NCI-H146 treated with DMSO at 0.1 percent for 48 hours (cell line): ENCODE measurements around the gene PPP1R3G.

Experiments
- DNase-seq: peaks from one replicate; lab custom pipeline; 2025; ENCODE audit not compliant: unreplicated experiment; lab: John Stamatoyannopoulos, UW

PPP1R3G gene

GRCh38 chr6:5093231-5094015 lies 8.3 kb downstream of the PPP1R3G start:
- no peak for DNase-seq

GRCh38 chr6:5094327-5094726 lies 9.2 kb downstream of the PPP1R3G start:
- DNase-seq: no peak

DNA sequence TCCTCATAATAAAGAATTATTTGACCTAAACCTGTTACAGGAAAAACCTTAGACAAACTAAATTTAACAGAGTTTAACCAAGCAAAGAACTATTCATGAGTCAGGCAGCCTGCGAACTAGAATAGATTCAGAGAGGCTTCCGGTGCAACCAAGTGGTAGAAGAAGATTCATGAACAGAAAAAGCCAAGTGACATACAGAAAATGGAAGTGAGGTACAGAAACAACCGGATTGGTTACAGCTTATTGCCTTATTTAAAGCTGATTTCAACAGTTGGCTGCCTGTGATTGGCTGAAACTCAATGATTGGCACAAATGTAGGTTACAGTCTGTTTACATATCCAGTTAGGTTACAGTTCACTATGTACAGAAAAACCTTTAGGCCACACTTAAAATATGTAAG lies 10.1 kb downstream of the PPP1R3G start:
- DNase-seq: no peak

GRCh38 chr6:5096482-5096881 lies 11.3 kb downstream of the PPP1R3G start:
- DNase-seq: no peak

DNA sequence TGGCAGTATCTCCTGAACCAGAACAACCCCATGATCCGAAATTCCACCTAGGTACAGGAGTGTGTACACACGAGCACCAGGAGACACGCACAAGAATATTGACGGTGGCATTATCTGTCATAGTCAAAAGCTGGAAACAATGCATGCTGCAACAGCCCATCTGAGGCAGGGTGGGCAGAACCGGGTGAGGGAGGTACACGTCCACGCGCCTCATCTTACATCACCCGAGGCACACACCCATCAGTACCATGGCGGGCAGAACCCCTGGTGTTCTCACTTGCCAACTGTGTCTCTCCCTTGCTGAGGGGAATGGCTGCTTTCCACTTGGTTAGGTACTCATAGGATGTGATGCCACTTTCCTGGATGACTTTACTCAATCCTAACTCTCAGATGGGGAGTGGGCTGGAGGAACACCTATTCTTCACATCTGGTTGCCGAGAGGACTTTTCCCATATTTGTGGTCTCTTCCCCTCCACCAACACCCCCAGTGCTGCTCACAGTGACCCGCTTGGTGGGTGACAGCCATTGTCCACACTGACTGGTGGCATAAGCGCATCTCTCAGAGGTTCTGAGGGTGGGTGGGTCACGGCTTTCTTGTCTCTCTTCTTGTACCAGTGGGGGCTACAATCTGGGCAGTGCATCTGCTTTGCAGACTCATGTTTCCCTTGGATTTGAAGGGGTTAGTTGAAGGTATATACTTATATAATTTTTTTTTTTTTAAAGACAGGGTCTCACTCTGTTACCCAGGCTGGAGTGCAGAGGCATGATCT lies 13.5 kb downstream of the PPP1R3G start:
- DNase-seq: no peak

DNA sequence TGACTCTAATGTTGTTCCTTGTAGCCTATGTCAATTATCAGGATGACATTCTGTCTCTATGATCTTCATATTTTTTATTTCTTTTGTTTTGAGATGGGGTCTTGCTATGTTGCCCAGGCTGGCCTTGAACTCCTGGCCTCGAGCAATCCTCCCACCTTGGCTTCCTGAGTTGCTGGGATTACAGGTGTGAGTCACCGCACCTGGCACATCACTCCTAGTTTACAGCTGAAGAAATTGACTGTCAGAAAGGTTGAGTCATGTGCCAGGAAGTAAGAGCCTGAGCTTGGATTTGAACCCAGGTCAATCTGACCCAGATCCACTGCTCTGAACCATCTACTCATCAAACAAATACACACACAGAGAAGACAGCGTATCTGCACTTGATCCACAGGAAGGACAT lies 14.4 kb downstream of the PPP1R3G start:
- DNase-seq: no peak

DNA sequence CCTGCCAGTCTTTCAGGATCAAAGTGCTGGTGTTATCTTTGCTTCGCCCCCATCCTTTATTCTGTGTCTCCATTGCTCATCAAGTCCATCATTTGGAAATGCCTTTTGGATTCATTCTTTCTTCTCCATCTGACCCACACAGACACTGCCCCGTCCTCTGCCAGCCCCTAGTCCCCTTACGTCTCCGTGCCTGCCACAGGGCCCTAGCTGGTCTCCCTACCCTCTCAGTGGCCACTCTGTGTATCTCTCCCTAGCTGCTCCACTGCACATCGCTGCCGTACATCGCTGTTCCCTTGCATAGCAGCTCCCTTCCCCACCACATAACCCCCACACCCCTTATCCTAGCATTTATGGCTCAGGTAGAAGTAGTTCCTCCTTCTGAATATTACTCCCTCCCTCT lies 15.7 kb downstream of the PPP1R3G start:
- no peak for DNase-seq

- no peak for DNase-seq
Measured at GRCh38 chr6:5102267-5102970, 17.3 kb downstream of the PPP1R3G start.

GRCh38 chr6:5103250-5103649 lies 18.1 kb downstream of the PPP1R3G start:
- DNase-seq: no peak

GRCh38 chr6:5104667-5105066 lies 19.5 kb downstream of the PPP1R3G start:
- no peak for DNase-seq

DNA sequence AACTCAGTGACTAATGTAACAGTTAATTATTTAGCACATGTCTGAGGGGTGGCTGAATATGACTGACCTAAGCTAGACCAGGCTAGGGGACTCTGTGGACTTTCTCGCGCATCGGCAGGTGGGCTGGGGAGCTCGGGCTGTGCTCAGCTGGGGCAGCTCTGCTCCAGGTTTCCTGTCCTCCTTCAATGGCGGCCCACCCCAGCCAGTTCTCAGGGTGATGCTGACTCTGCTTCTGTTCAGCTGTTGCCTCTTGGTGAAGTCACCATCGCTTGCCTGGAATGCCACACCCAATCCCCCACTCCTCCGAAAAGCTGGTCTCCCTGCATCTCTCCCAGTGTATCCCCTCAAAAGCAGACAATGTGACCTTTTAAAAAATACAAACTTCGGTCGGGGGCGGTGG lies 20.0 kb downstream of the PPP1R3G start:
- DNase-seq: no peak

- no peak for DNase-seq
Measured at GRCh38 chr6:5107341-5107740, 22.2 kb downstream of the PPP1R3G start.

- DNase-seq: no peak
Measured at GRCh38 chr6:5108068-5108467, 22.9 kb downstream of the PPP1R3G start.

DNA sequence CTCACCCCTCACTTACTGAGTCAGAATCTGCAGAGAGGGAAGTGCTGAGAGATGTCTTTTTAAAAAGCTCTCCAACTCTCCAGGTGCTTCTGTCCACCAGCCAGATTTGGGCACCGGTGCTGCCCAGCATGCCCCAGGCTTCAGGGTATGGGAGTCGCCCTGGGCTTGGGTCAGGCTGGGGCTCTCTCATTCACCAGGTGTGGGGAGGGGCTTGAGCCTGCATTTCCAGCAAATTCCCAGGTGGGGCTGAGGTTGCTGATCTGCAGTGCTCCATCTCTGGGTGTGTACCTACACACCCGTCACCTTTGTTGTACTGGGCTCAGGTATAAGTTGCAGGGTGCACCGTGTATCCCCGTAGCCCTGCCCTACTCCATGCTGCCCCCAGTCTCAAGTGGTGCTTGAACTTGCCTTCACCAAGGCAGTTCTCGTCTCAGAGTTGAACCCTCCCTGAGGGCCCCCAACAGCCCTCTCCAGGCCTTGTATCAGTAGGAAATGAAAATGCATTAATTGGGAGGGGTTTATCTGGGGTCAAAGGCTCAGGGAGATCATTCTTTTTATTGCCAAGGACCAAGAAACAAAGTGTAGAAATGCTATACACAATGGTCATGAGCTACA lies 23.5 kb downstream of the PPP1R3G start:
- DNase-seq: no peak

DNA sequence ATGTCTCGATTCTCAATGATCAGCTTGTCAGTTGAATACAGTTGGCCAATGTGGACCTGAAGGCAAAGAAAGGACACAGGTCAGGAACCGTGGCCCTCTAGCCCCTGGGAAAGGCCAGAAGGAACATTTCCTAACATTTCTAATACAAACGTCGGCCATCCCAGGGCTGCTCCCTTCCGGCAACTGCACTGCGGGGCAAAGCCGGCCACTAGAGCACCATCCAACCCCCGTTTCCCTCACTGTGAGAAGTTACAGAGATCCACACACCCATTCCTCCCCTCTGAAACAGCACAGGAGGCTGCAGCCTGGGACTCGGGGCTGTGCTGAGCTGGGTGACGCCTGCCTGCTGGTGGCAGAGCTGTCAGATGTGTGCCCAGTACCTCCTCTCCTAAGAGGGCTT lies 24.3 kb downstream of the PPP1R3G start:
- DNase-seq: no peak

DNA sequence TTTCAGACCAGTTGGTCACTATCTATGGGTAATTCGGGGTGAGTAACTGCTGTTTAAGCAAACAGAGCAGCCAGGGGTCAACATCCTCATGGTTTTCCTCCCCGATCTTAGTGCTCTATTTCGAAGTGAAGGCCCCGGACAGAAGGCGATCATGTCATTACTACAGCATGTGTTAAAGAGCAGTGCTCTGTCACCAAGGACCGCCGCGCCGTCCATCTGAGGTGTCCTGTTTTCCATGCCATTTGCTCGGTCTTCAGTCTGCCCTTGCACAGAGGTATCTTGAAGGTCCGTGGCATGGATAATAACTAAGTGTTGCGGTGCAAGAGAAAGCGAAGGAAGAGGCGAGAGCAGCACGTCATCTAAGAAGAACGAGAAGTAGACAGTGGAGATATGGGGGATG lies 25.1 kb downstream of the PPP1R3G start:
- no peak for DNase-seq

GRCh38 chr6:5111626-5112025 lies 26.5 kb downstream of the PPP1R3G start:
- no peak for DNase-seq

DNA sequence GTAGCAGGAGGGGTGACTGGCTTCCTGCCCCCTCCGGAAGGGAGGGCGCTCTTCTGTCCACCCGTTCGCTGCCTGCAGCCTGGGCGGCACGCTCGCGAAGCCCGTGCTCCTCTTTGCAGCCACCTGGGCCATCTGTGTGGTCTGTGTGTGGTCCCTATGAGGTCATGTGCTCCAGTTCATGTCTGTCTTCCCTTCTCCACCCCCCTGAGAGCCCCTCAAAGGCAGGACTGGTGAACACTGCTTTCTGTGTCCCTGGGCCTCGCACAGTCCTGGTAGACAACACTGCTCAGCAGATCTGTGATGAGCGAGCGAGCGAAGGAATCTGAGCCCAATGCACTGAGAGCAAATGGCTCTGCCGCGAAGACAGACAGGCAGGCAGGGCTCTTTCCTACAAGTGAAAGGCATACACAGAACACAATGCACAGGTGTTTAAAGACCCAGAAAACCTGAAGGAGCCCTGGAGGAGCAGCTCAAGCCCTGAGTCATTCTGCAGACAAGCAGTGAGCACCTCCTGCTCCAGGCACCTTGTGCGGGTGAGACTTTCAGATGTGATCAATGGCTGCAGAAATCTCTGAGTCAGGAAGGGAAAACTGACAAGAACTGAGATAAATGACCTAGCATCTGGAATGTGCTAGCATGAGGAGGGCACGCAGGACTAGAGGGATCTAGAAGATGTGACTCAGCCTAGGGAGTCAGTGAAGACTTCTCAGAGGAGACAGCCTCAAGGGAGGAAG lies 27.1 kb downstream of the PPP1R3G start:
- DNase-seq: no peak

GRCh38 chr6:5113096-5113495 lies 28.0 kb downstream of the PPP1R3G start:
- no peak for DNase-seq

DNA sequence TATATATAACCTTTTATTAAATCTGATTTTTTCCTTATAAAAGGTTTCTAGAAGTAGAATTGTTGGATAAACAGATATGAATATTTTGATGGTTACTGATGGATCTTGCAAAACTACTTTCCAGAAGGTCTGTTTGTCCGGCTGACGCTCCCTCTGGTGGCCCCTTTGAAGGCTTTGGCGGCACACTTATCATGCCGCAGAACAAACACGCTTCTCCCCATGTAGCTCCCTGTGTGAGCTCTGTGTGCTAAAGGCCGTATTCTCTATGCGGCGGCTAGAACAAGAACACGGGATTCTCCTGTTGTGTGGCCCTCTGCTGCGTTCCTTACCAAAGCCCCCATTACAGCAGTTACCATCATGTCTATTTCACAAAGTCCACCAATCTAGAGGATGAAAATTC lies 30.0 kb downstream of the PPP1R3G start:
- no peak for DNase-seq
